Measurements from ENCODE around the gene GALNT6. TPM values are rescaled to one million over a fixed set of nuclear protein-coding genes. Genes with fewer than 3 reads are reported as not detected.

Gene GALNT6
- total RNA-seq, 1 experiment from 2014 or later: 9.8 TPM

DNA sequence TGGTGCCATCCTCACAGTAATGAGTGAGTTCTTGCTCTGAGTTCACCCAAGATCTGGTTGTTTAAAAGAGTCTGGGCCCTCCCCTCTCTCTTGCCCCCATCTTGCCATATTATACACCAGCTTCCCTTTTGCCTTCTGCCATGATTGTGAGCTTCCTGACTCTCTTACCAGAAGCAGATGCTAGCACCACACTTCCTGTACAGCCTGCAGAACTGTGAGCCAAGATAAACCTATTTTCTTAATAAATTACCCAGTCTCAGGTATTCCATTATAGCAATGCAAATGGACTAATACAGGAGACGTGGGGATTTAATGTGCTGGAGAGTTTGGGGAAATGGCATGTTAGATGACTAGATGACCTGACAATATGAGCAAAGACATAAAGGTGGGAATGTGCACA, 46.2 kb upstream of the GALNT6 start:
- Histone ChIP-seq H3K18ac (ENCODE audit: insufficient read length, low read depth, low read length) (no peak overlapping the region), H3T11ph (ENCODE audit: low read length) (no peak overlapping the region), H3K23ac (ENCODE audit: insufficient read length, low read depth, low read length) (no peak overlapping the region), H4K20me1 (ENCODE audit: control insufficient read depth, insufficient read depth, insufficient read length) (no peaks in the 10 kb centered on the region), H3K23me2 (ENCODE audit: insufficient read length, low read depth, low read length, poor library complexity, severe bottlenecking) (no peaks in the 10 kb centered on the region), H2AK5ac (ENCODE audit: insufficient read length, low read length) (no peak overlapping the region), H3K79me1 (ENCODE audit: insufficient read depth, low read depth, low read length, poor library complexity, severe bottlenecking) (no peaks in the 10 kb centered on the region), H2BK15ac (ENCODE audit: low read depth, low read length) (no peak overlapping the region), H3K79me2 (ENCODE audit: insufficient read depth, low read length) (no peaks in the 10 kb centered on the region), H2AFZ (ENCODE audit: low read length) (no peak overlapping the region), H4K91ac (ENCODE audit: insufficient read length, low read depth, low read length) (no peak overlapping the region), H3K14ac (ENCODE audit: insufficient read depth, low read length) (no peak overlapping the region), H3K27me3 (ENCODE audit: insufficient read depth, low read length) (no peaks in the 10 kb centered on the region), H3K4ac (ENCODE audit: low read depth, low read length) (no peak overlapping the region), H3K56ac (ENCODE audit: insufficient read length, low read depth, low read length) (no peak overlapping the region), H3K4me2 (ENCODE audit: insufficient read depth, insufficient read length, low read length) (no peak overlapping the region), H3K9me3 (ENCODE audit: control insufficient read depth, low read depth, low read length) (no peaks in the 10 kb centered on the region), H2BK12ac (ENCODE audit: insufficient read length, low read depth, low read length) (no peak overlapping the region), H3K4me1 (ENCODE audit: insufficient read depth, low read length) (peaks cover 2% of the 10 kb centered on the region; the same call in 1 of the 2 replicates), H2BK120ac (ENCODE audit: low read depth, low read length, poor library complexity, severe bottlenecking) (no peak overlapping the region), H4K8ac (replicated peaks; ENCODE audit: insufficient read length, low read depth, low read length) (no peak overlapping the region), H2BK5ac (ENCODE audit: insufficient read length, low read length) (no peak overlapping the region), H3K27ac (ENCODE audit: insufficient read length, low read depth, low read length) (no peak overlapping the region), H3K9ac (ENCODE audit: extremely low read depth, insufficient read length, low read length) (no peak overlapping the region), H4K5ac (ENCODE audit: insufficient read length, low read depth, low read length) (no peak overlapping the region), H2BK20ac (ENCODE audit: low read depth, low read length, poor library complexity, severe bottlenecking) (no peak overlapping the region)
- no CpG with 5 or more reads among the region's 1 CpG for WGBS (ENCODE audit: extremely low coverage, insufficient read length, low lambda C conversion rate)
- Mint-ChIP-seq H3K4me3 (no peak overlapping the region), H3K9me3 (no peaks in the 10 kb centered on the region), H3K27me3 (ENCODE audit: low read depth) (no peaks in the 10 kb centered on the region), H3K27ac (no peak overlapping the region), H3K4me1 (peaks cover 31 to 36% of the 10 kb centered on the region in 2 experiments), H3K36me3 (ENCODE audit: insufficient read depth in 1 of 3, low read depth in 3 of 3) (no peaks in the 10 kb centered on the region; a peak in 1 of 7 replicates)
- no peak for DNase-seq
- TF ChIP-seq, protein P1, sequence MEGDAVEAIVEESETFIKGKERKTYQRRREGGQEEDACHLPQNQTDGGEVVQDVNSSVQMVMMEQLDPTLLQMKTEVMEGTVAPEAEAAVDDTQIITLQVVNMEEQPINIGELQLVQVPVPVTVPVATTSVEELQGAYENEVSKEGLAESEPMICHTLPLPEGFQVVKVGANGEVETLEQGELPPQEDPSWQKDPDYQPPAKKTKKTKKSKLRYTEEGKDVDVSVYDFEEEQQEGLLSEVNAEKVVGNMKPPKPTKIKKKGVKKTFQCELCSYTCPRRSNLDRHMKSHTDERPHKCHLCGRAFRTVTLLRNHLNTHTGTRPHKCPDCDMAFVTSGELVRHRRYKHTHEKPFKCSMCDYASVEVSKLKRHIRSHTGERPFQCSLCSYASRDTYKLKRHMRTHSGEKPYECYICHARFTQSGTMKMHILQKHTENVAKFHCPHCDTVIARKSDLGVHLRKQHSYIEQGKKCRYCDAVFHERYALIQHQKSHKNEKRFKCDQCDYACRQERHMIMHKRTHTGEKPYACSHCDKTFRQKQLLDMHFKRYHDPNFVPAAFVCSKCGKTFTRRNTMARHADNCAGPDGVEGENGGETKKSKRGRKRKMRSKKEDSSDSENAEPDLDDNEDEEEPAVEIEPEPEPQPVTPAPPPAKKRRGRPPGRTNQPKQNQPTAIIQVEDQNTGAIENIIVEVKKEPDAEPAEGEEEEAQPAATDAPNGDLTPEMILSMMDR (conservative IDR thresholded peaks at IDR 0.05): no peak

Measured in H9 (cell line).